Measurements from ENCODE around the gene RALGPS2. TPM values are rescaled to one million over a fixed set of nuclear protein-coding genes. Genes with fewer than 3 reads are reported as not detected.
A peak's percentile ranks its signal among the peaks of the same experiment; 100 is the strongest.

Gene RALGPS2
- total and polyA plus RNA-seq, 5 experiments from 2014 or later: 3.1 to 31.1 (median 14.6) TPM

- Mint-ChIP-seq H3K4me1 (peaks cover 0 to 5% (median 2%) of the 10 kb centered on the region in 4 donors), H3K27ac (no peak overlapping the region), H3K27me3 (no peaks in the 10 kb centered on the region), H3K4me3 (no peak overlapping the region), H3K9me3 (peaks cover 0 to 24% (median 7%) of the 10 kb centered on the region in 9 donors), H3K36me3 (peaks cover 17 to 46% (median 33%) of the 10 kb centered on the region in 3 donors)
- ATAC-seq: no peak
- POLR2A ChIA-PET: no interaction called here
- DNase-seq: no peak
Observed at GRCh38 chr1:178798232-178798861, 73.3 kb downstream of the RALGPS2 start.

GRCh38 chr1:178802873-178803272 lies 77.8 kb downstream of the RALGPS2 start:
- ATAC-seq: no peak
- Mint-ChIP-seq H3K4me1 (peaks cover 0 to 2% (median under 1%) of the 10 kb centered on the region in 4 donors), H3K9me3 (peaks cover 0 to 18% (median 5%) of the 10 kb centered on the region in 9 donors), H3K27me3 (no peaks in the 10 kb centered on the region), H3K27ac (no peak overlapping the region), H3K4me3 (no peak overlapping the region), H3K36me3 (peaks cover 12 to 24% (median 20%) of the 10 kb centered on the region in 3 donors)
- POLR2A ChIA-PET: no interaction called here
- DNase-seq: no peak

GRCh38 chr1:178806665-178807300 lies 81.7 kb downstream of the RALGPS2 start:
- no peaks in the 10 kb centered on the region for H3K27me3 Mint-ChIP-seq
- no peak for DNase-seq
- no peak for ATAC-seq
- H3K4me3 Mint-ChIP-seq: no peak overlapping the region
- peaks cover 0 to 4% (median 0%) of the 10 kb centered on the region in 4 donors for H3K4me1 Mint-ChIP-seq
- peaks cover 0 to 4% (median 0%) of the 10 kb centered on the region in 9 donors for H3K9me3 Mint-ChIP-seq
- H3K27ac Mint-ChIP-seq: peak overlapping the region in 2 of 10 donors; percentile 5 to 10
- peaks cover 3 to 26% (median 14%) of the 10 kb centered on the region in 3 donors for H3K36me3 Mint-ChIP-seq
- POLR2A ChIA-PET: no interaction called here

GRCh38 chr1:178808529-178808928 lies 83.5 kb downstream of the RALGPS2 start:
- H3K4me3 Mint-ChIP-seq: no peak overlapping the region
- H3K27me3 Mint-ChIP-seq: no peaks in the 10 kb centered on the region
- ATAC-seq: no peak
- H3K36me3 Mint-ChIP-seq: peaks cover 4 to 35% (median 17%) of the 10 kb centered on the region in 3 donors
- peaks cover 0 to 4% (median 0%) of the 10 kb centered on the region in 4 donors for H3K4me1 Mint-ChIP-seq
- no peak for DNase-seq
- H3K9me3 Mint-ChIP-seq: peaks cover 0 to 4% (median 0%) of the 10 kb centered on the region in 9 donors
- H3K27ac Mint-ChIP-seq: no peak overlapping the region
- POLR2A ChIA-PET: no interaction called here

- H3K27ac Mint-ChIP-seq: no peak overlapping the region
Observed at GRCh38 chr1:178810585-178810984, 85.5 kb downstream of the RALGPS2 start.

GRCh38 chr1:178818416-178818815 lies 93.4 kb downstream of the RALGPS2 start:
- POLR2A ChIA-PET: no interaction called here
- DNase-seq: no peak
- no peak overlapping the region for H3K27ac Mint-ChIP-seq
- H3K4me3 Mint-ChIP-seq: no peak overlapping the region
- ATAC-seq: no peak
- peaks cover 0 to 2% (median 0%) of the 10 kb centered on the region in 4 donors for H3K4me1 Mint-ChIP-seq
- peaks cover 17 to 50% (median 31%) of the 10 kb centered on the region in 3 donors for H3K36me3 Mint-ChIP-seq
- H3K9me3 Mint-ChIP-seq: no peaks in the 10 kb centered on the region
- no peaks in the 10 kb centered on the region for H3K27me3 Mint-ChIP-seq

More at GRCh38 chr1:178810585-178810984, 85.5 kb downstream of the RALGPS2 start:
- H3K36me3 Mint-ChIP-seq: peaks cover 14 to 49% (median 32%) of the 10 kb centered on the region in 3 donors
- H3K4me3 Mint-ChIP-seq: no peak overlapping the region
- H3K9me3 Mint-ChIP-seq: no peaks in the 10 kb centered on the region
- H3K27me3 Mint-ChIP-seq: no peaks in the 10 kb centered on the region
- POLR2A ChIA-PET: no interaction called here
- DNase-seq (no peak), ATAC-seq (no peak)
- peaks cover 0 to 4% (median 0%) of the 10 kb centered on the region in 4 donors for H3K4me1 Mint-ChIP-seq

- Mint-ChIP-seq H3K9me3 (peaks cover 0 to 3% (median 0%) of the 10 kb centered on the region in 9 donors), H3K4me1 (peaks cover 0 to 2% (median 0%) of the 10 kb centered on the region in 4 donors), H3K36me3 (peaks cover 24 to 55% (median 29%) of the 10 kb centered on the region in 3 donors), H3K27me3 (no peaks in the 10 kb centered on the region), H3K27ac (no peak overlapping the region), H3K4me3 (no peak overlapping the region)
- ATAC-seq (no peak), DNase-seq (no peak)
- POLR2A ChIA-PET: no interaction called here
Observed at GRCh38 chr1:178819123-178819522, 94.1 kb downstream of the RALGPS2 start.

GRCh38 chr1:178821134-178821866 lies 96.3 kb downstream of the RALGPS2 start:
- Mint-ChIP-seq H3K4me3 (no peak overlapping the region), H3K36me3 (peaks cover 19 to 47% (median 20%) of the 10 kb centered on the region in 3 donors)
- POLR2A ChIA-PET: interaction anchor here (0.6 kb wide), 1 partner anchor 498 kb away, joined by 4 read pairs; no protein-coding TSS in a partner anchor

GRCh38 chr1:178825167-178825566 lies 100.1 kb downstream of the RALGPS2 start:
- H3K27ac Mint-ChIP-seq: no peak overlapping the region
- H3K4me3 Mint-ChIP-seq: no peak overlapping the region
- H3K9me3 Mint-ChIP-seq: peaks cover 0 to 4% (median 0%) of the 10 kb centered on the region in 9 donors
- DNase-seq (no peak), ATAC-seq (no peak)
- H3K27me3 Mint-ChIP-seq: no peaks in the 10 kb centered on the region
- POLR2A ChIA-PET: no interaction called here
- H3K36me3 Mint-ChIP-seq: peaks cover 19 to 34% (median 24%) of the 10 kb centered on the region in 3 donors
- no peaks in the 10 kb centered on the region for H3K4me1 Mint-ChIP-seq

More at GRCh38 chr1:178821134-178821866, 96.3 kb downstream of the RALGPS2 start:
- Mint-ChIP-seq H3K27me3 (no peaks in the 10 kb centered on the region), H3K9me3 (peaks cover 0 to 4% (median 0%) of the 10 kb centered on the region in 9 donors), H3K4me1 (peaks cover 0 to 2% (median 0%) of the 10 kb centered on the region in 4 donors), H3K27ac (no peak overlapping the region)
- ATAC-seq: no peak
- DNase-seq: no peak

GRCh38 chr1:178844436-178844835 lies 119.4 kb downstream of the RALGPS2 start:
- no peaks in the 10 kb centered on the region for H3K4me1 Mint-ChIP-seq
- no peak for DNase-seq
- H3K4me3 Mint-ChIP-seq: no peak overlapping the region
- peaks cover 0 to 5% (median 4%) of the 10 kb centered on the region in 3 donors for H3K36me3 Mint-ChIP-seq
- no peak for ATAC-seq
- H3K27ac Mint-ChIP-seq: no peak overlapping the region
- POLR2A ChIA-PET: no interaction called here
- peaks cover 0 to 4% (median 0%) of the 10 kb centered on the region in 9 donors for H3K9me3 Mint-ChIP-seq
- no peaks in the 10 kb centered on the region for H3K27me3 Mint-ChIP-seq

- H3K27ac Mint-ChIP-seq: no peak overlapping the region
- POLR2A ChIA-PET: no interaction called here
Observed at GRCh38 chr1:178846306-178846705, 121.3 kb downstream of the RALGPS2 start.

GRCh38 chr1:178847396-178847849 lies 122.4 kb downstream of the RALGPS2 start:
- no peak for ATAC-seq
- no peak overlapping the region for H3K4me3 Mint-ChIP-seq
- H3K36me3 Mint-ChIP-seq: peaks cover 0 to 8% (median 7%) of the 10 kb centered on the region in 3 donors
- DNase-seq: no peak
- H3K9me3 Mint-ChIP-seq: no peaks in the 10 kb centered on the region
- no peaks in the 10 kb centered on the region for H3K27me3 Mint-ChIP-seq
- H3K4me1 Mint-ChIP-seq: no peaks in the 10 kb centered on the region
- POLR2A ChIA-PET: no interaction called here
- H3K27ac Mint-ChIP-seq: no peak overlapping the region

More at GRCh38 chr1:178846306-178846705, 121.3 kb downstream of the RALGPS2 start:
- no peaks in the 10 kb centered on the region for H3K4me1 Mint-ChIP-seq
- no peaks in the 10 kb centered on the region for H3K9me3 Mint-ChIP-seq
- H3K27me3 Mint-ChIP-seq: no peaks in the 10 kb centered on the region
- H3K4me3 Mint-ChIP-seq: no peak overlapping the region
- DNase-seq (no peak), ATAC-seq (no peak)
- peaks cover 0 to 5% (median 0%) of the 10 kb centered on the region in 3 donors for H3K36me3 Mint-ChIP-seq

Data from naive thymus-derived CD8-positive, alpha-beta T cell (primary cell).